Measurements from ENCODE around the gene DNAJC18.

DNA sequence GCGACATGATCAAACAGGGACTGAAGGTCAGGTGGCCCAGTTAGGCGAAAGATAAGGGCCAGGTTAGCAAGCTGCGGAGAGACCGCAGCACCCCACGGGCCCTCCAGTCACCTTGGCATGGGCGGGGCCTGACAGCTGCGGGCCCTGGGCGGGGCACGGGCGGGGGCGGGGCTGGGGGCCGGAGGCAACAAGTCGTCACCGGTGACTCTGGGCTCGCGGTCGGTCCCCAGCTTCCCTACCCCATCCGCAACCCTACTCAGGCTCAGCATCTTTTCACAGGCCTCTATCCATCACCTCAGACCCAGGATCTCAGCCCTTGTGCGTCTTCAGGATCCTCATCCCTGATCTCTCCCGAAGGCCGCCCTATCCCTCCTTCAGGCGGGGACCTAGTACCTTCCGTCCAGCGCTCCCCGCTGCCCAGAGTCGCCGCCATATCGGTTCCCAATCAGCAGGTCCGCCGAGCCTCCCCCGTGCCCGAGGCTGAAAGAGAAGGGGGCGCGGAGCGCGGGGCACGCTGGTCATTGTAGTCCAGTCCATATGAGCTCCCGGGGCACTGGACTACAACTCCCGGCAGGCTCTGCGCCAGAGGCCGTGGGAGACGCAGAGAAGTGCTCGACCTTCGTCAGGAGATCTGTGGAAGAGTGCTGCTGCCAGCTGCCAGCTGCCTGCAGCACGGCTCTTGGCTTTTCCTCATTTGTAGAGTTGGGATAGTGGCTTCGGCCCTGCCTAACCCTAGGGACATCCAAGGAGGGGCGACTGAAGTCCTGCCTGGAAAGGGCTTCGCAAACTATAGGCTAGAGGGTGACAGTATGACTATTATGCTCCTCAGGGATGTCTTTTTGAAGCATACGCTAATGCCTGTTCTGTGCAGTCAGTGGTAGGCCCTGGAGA, at the start of gene DNAJC18:
- TF ChIP-seq JUND (IDR thresholded peaks at IDR 0.05) = no peak
- no peak for TF ChIP-seq CTCF (IDR thresholded peaks at IDR 0.05; ENCODE audit: low read depth, low read length, missing input control)
- no peak for TF ChIP-seq REST (IDR thresholded peaks at IDR 0.05)

All from liver (tissue), 3 donors.